Thoracic aorta (tissue), 2 donors: ENCODE data around the gene ATG16L1. TPM values are rescaled to one million over a fixed set of nuclear protein-coding genes. Genes with fewer than 3 reads are reported as not detected.

ENCODE experiments used
- ATAC-seq: fragments of 150-250 bp; one replicate; pipeline ENCODE4 v1.8.0; 2017; ENCODE audit warnings: low read depth; ENCODE audit not compliant: insufficient number of reproducible peaks, low FRiP score
- DNase-seq: peaks from one replicate; pipeline ENCODE4 v3.0.0-alpha.2; 2020; ENCODE audit warnings: low spot score
- H3K27ac ChIP-seq, 2 donors: fragments of 200-600 bp; sonication (generic); 1 replicate in 1 of 2; 2 replicates in 1 of 2; pipeline ENCODE4 v1.5.1; 2016; ENCODE audit warnings: mild to moderate bottlenecking in 2 of 2, moderate library complexity in 2 of 2
- H3K27me3 ChIP-seq: fragments of 200-600 bp; sonication (generic); replicated peaks from 2 replicates; pipeline ENCODE4 v1.6.0; 2016; ENCODE audit warnings: mild to moderate bottlenecking; ENCODE audit not compliant: insufficient read depth
- H3K36me3 ChIP-seq: fragments of 200-600 bp; sonication (generic); one replicate; pipeline ENCODE4 v1.5.1; 2016
- H3K4me1 ChIP-seq, 2 donors: fragments of 200-600 bp; sonication (generic); 1 replicate in 1 of 2; 2 replicates in 1 of 2; pipeline versions ENCODE4 v1.5.1 to v1.6.0; 2016; ENCODE audit warnings: low read depth in 2 of 2, mild to moderate bottlenecking in 1 of 2; ENCODE audit not compliant: control insufficient read depth in 1 of 2
- H3K4me3 ChIP-seq: fragments of 200-600 bp; sonication (generic); 2 replicates; pipeline ENCODE4 v1.5.1; 2016; ENCODE audit warnings: mild to moderate bottlenecking
- H3K9me3 ChIP-seq: fragments of 200-600 bp; sonication (generic); 2 replicates; pipeline ENCODE4 v1.5.1; 2016
- total RNA-seq, 2 donors: library from RNA; depleted of rRNA; stranded (reverse); fragments of >200 nt; gene quantifications; one replicate each; pipeline versions ENCODE4 v1.1.0 to v1.2.3, GENCODE V29; 2016
- TF ChIP-seq, protein P1 (sequence below): fragments of 200-600 bp; sonication (generic); IDR thresholded peaks from one replicate; pipeline ENCODE4 v1.5.1; 2019; ENCODE audit warnings: antibody characterized with exemption

ATG16L1 gene
- total RNA-seq, 2 donors from 2014 or later: 21.8 to 63.2 TPM

DNA sequence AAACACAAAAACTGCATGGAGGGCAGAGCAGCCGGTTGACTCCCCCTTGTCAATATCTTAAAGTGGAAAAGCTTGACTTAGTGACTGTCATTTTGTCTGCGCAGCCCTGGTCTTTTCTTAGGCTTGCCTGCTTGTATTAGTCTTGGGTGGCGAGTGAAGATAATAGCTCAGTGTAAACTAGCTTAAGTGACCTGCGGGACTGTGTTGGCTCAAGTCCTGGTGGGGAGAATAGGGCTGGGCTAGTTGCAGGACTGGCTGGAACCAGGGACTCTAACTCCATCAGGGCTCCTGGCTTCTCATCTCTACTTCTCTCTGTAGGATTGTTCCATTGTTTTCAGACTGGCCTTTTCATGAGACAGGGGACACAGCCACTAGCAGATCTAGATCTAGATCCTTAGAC lies 8.1 kb upstream of the ATG16L1 start:
- ATAC-seq (no peak), DNase-seq (no peak)
- Histone ChIP-seq H3K27me3 (no peaks in the 10 kb centered on the region), H3K36me3 (no peaks in the 10 kb centered on the region), H3K4me3 (no peak overlapping the region), H3K27ac (no peak overlapping the region), H3K9me3 (no peaks in the 10 kb centered on the region), H3K4me1 (peaks cover 0 to 7% of the 10 kb centered on the region in 2 donors)
- TF ChIP-seq, protein P1, sequence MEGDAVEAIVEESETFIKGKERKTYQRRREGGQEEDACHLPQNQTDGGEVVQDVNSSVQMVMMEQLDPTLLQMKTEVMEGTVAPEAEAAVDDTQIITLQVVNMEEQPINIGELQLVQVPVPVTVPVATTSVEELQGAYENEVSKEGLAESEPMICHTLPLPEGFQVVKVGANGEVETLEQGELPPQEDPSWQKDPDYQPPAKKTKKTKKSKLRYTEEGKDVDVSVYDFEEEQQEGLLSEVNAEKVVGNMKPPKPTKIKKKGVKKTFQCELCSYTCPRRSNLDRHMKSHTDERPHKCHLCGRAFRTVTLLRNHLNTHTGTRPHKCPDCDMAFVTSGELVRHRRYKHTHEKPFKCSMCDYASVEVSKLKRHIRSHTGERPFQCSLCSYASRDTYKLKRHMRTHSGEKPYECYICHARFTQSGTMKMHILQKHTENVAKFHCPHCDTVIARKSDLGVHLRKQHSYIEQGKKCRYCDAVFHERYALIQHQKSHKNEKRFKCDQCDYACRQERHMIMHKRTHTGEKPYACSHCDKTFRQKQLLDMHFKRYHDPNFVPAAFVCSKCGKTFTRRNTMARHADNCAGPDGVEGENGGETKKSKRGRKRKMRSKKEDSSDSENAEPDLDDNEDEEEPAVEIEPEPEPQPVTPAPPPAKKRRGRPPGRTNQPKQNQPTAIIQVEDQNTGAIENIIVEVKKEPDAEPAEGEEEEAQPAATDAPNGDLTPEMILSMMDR: no peak

DNA sequence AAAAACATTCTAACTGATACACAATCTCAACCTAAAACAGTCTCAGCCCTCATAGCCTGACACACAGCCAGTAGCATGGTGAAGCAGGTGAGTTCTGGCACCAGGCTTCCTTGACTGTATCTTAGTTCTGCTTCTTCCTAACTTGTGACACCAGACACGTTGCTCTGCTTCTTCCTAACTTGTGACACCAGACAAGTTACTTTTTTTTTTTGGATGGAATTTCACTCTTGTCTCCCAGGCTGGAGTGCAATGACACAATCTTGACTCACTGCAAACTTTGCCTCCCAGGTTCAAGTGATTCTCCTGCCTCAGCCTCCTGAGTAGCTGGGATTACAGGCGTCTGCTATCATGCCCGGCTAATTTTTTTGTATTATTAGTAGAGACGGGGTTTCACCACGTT lies 6.7 kb upstream of the ATG16L1 start:
- DNase-seq (no peak), ATAC-seq (no peak)
- H3K27ac ChIP-seq: no peak overlapping the region
- H3K4me3 ChIP-seq: no peak overlapping the region
- H3K4me1 ChIP-seq: peaks cover 0 to 7% of the 10 kb centered on the region in 2 donors
- H3K36me3 ChIP-seq: no peaks in the 10 kb centered on the region
- no peaks in the 10 kb centered on the region for H3K9me3 ChIP-seq
- no peaks in the 10 kb centered on the region for H3K27me3 ChIP-seq
- TF ChIP-seq, protein P1: no peak

DNA sequence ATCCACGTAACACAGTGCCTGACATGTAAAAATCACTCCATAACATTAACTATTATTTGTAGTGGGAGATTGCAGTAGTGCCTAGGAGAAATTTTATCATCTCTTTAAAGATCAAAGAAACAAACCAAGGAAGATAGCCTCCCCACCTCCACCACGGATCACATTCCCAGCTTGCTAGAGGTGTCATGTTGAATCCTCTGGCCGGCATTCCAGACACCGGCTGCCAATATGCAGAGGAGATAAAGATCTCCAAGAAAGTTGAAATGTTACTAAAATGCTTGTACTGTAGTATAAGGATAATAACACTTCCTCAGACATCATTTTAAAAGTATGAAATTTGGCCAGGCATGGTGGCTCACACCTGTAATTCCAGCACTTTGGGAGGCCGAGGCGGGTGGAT lies 6.1 kb upstream of the ATG16L1 start:
- Histone ChIP-seq H3K9me3 (no peaks in the 10 kb centered on the region), H3K36me3 (no peaks in the 10 kb centered on the region), H3K4me1 (peaks cover 0 to 7% of the 10 kb centered on the region in 2 donors), H3K4me3 (no peak overlapping the region), H3K27ac (no peak overlapping the region), H3K27me3 (no peaks in the 10 kb centered on the region)
- no peak for DNase-seq
- no peak for ATAC-seq
- TF ChIP-seq, protein P1: no peak

DNA sequence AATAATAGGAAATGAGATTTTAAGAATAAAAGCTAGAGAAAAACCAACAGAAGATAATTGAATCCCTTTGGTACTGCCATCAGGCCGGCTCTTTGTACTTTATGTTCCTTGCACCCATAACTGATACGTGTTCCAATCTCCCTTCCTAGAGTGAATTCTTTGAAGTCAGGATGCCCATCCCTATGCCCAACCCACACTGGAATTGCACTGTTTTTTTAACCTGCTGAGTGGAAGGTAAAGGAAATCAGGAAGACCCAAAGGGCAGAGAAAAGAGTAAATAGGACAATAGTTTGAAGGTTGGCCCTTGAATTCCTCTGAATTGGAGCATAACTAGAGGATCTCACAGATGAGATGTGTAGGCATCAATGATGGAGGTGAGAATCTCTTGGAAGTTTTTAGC lies 4.4 kb upstream of the ATG16L1 start:
- ATAC-seq (no peak), DNase-seq (no peak)
- Histone ChIP-seq H3K4me3 (no peak overlapping the region), H3K4me1 (peaks cover 0 to under 1% of the 10 kb centered on the region in 2 donors), H3K27me3 (no peaks in the 10 kb centered on the region), H3K36me3 (no peaks in the 10 kb centered on the region), H3K27ac (no peak overlapping the region), H3K9me3 (no peaks in the 10 kb centered on the region)
- TF ChIP-seq, protein P1: no peak

DNA sequence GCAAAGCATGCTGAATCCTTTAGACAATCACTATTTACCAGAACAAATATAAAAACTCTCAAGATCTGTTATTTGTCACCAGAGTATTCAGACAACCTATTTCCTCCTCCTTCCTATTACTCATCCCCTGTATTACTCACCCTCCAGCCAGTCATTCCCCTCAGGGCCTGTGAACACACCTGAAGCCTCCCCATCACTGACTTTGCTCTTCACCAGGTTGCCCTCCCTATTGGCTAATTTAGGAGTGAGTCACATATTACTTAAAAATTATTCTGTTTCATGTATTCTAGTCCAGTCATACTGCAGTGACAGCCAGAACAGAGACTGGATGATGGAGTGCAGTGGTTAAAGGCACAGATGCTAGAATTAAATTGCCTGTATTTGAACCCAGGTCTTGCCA lies 3.7 kb upstream of the ATG16L1 start:
- TF ChIP-seq, protein P1: no peak
- no peaks in the 10 kb centered on the region for H3K27me3 ChIP-seq
- DNase-seq: no peak
- no peak for ATAC-seq
- no peaks in the 10 kb centered on the region for H3K9me3 ChIP-seq
- no peaks in the 10 kb centered on the region for H3K36me3 ChIP-seq
- H3K4me1 ChIP-seq: peaks cover 3 to 7% of the 10 kb centered on the region in 2 donors
- no peak overlapping the region for H3K4me3 ChIP-seq
- H3K27ac ChIP-seq: no peak overlapping the region
